ENCODE results near the gene P2RY6. TPM values are rescaled to one million over a fixed set of nuclear protein-coding genes. Genes with fewer than 3 reads are reported as not detected.

The P2RY6 gene
- total RNA-seq, 2 donors from 2014 or later, result 0.31 to 0.37 TPM

DNA sequence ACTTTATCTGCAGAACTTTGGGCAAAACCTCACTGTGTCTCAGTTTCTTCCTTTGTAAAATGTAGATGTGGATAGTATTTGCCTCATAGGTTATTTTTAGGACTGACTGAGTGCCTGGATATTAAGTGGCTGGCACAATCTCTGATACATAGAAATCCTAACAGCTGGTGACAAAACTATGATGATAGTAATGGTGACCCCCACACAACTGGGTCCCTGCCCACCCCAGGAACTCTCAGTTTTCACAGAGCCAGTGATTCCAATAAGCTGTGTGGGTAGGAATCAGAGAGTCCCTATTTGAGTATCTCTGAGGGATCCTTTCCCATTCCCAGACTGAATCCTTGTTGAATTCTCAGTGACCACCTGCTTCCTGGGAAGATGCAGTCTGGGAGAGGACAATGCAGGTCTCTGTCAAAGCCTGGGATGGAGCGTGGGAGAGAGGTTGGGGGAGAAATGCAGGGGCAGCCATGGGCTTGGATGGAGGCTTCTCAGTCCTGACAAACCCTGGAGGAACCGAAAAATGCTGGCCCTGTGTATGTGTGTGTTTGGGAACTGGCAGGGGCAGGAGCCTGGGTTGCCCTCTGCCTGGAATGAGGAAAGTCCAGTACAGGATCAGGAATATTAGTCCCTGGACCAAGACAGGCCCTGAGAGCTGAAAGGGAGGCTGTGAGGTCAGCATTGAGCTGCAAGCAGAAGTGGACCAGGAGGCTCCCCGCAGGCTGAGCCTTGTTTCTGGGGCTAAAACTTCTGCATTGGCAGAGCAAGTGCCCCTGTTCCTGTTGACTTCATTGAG lies 6.1 kb upstream of the P2RY6 start:
- Histone ChIP-seq H3K36me3 (ENCODE audit: control insufficient read depth, insufficient read depth, low read length) (no peaks in the 10 kb centered on the region), H3K4me1 (ENCODE audit: control insufficient read depth, insufficient read depth, low read length) (peaks cover 4% of the 10 kb centered on the region), H3K4me3 (ENCODE audit: low read length) (no peak overlapping the region), H3K9ac (ENCODE audit: extremely low read depth, low read length, poor library complexity, severe bottlenecking) (no peak overlapping the region), H3K27me3 (ENCODE audit: control insufficient read depth, insufficient read depth, low read length, poor library complexity, severe bottlenecking) (peaks cover 32% of the 10 kb centered on the region), H3K9me3 (ENCODE audit: control insufficient read depth, low read length) (no peaks in the 10 kb centered on the region), H3K27ac (ENCODE audit: low read depth, low read length) (no peak overlapping the region)
- DNase-seq, result no peak
- no peak overlapping the region for H3K4me3 Mint-ChIP-seq
- peaks cover 7% of the 10 kb centered on the region for H3K4me1 Mint-ChIP-seq
- TF ChIP-seq, protein P1, sequence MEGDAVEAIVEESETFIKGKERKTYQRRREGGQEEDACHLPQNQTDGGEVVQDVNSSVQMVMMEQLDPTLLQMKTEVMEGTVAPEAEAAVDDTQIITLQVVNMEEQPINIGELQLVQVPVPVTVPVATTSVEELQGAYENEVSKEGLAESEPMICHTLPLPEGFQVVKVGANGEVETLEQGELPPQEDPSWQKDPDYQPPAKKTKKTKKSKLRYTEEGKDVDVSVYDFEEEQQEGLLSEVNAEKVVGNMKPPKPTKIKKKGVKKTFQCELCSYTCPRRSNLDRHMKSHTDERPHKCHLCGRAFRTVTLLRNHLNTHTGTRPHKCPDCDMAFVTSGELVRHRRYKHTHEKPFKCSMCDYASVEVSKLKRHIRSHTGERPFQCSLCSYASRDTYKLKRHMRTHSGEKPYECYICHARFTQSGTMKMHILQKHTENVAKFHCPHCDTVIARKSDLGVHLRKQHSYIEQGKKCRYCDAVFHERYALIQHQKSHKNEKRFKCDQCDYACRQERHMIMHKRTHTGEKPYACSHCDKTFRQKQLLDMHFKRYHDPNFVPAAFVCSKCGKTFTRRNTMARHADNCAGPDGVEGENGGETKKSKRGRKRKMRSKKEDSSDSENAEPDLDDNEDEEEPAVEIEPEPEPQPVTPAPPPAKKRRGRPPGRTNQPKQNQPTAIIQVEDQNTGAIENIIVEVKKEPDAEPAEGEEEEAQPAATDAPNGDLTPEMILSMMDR (conservative IDR thresholded peaks at IDR 0.05), result no peak
- H3K27ac Mint-ChIP-seq, result no peak overlapping the region
- H3K9me3 Mint-ChIP-seq, result no peaks in the 10 kb centered on the region
- WGBS, 2 experiments (ENCODE audit: insufficient coverage in 1 of 2, insufficient read length in 1 of 2), result 86% methylated on average over 3 of the region's 3 CpGs
- no peaks in the 10 kb centered on the region for H3K36me3 Mint-ChIP-seq (ENCODE audit: low read depth)
- peaks cover 48% of the 10 kb centered on the region for H3K27me3 Mint-ChIP-seq (ENCODE audit: insufficient read depth)

- Mint-ChIP-seq H3K27ac (no peak overlapping the region), H3K36me3 (ENCODE audit: low read depth) (no peaks in the 10 kb centered on the region), H3K4me3 (no peak overlapping the region), H3K9me3 (no peaks in the 10 kb centered on the region), H3K4me1 (peaks cover 13% of the 10 kb centered on the region), H3K27me3 (ENCODE audit: insufficient read depth) (peaks cover 48% of the 10 kb centered on the region)
- 85 to 88% methylated on average over 2 to 4 of the region's 4 CpGs for WGBS, 2 experiments (ENCODE audit: insufficient coverage in 1 of 2, insufficient read length in 1 of 2)
- Histone ChIP-seq H3K9ac (ENCODE audit: extremely low read depth, low read length, poor library complexity, severe bottlenecking) (no peak overlapping the region), H3K4me3 (ENCODE audit: low read length) (no peak overlapping the region), H3K27me3 (ENCODE audit: control insufficient read depth, insufficient read depth, low read length, poor library complexity, severe bottlenecking) (peaks cover 32% of the 10 kb centered on the region), H3K27ac (ENCODE audit: low read depth, low read length) (no peak overlapping the region), H3K9me3 (ENCODE audit: control insufficient read depth, low read length) (no peaks in the 10 kb centered on the region), H3K36me3 (ENCODE audit: control insufficient read depth, insufficient read depth, low read length) (no peaks in the 10 kb centered on the region), H3K4me1 (ENCODE audit: control insufficient read depth, insufficient read depth, low read length) (peaks cover 7% of the 10 kb centered on the region)
- DNase-seq, result no peak
- TF ChIP-seq, protein P1 (conservative IDR thresholded peaks at IDR 0.05), result no peak
These were observed 5.5 kb upstream of the P2RY6 start for GRCh38 chr11:73266646-73267020.

- H3K9me3 Mint-ChIP-seq, result no peaks in the 10 kb centered on the region
- peaks cover 48% of the 10 kb centered on the region for H3K27me3 Mint-ChIP-seq (ENCODE audit: insufficient read depth)
- peaks cover 9% of the 10 kb centered on the region for H3K4me1 ChIP-seq (ENCODE audit: control insufficient read depth, insufficient read depth, low read length)
- H3K9ac ChIP-seq (ENCODE audit: extremely low read depth, low read length, poor library complexity, severe bottlenecking), result no peak overlapping the region
- TF ChIP-seq, protein P1 (conservative IDR thresholded peaks at IDR 0.05), result no peak
- no peaks in the 10 kb centered on the region for H3K36me3 ChIP-seq (ENCODE audit: control insufficient read depth, insufficient read depth, low read length)
- no peak overlapping the region for H3K4me3 Mint-ChIP-seq
- H3K27ac ChIP-seq (ENCODE audit: low read depth, low read length), result no peak overlapping the region
- peaks cover 32% of the 10 kb centered on the region for H3K27me3 ChIP-seq (ENCODE audit: control insufficient read depth, insufficient read depth, low read length, poor library complexity, severe bottlenecking)
- peaks cover 19% of the 10 kb centered on the region for H3K4me1 Mint-ChIP-seq
- H3K36me3 Mint-ChIP-seq (ENCODE audit: low read depth), result no peaks in the 10 kb centered on the region
- no peak overlapping the region for H3K27ac Mint-ChIP-seq
- H3K9me3 ChIP-seq (ENCODE audit: control insufficient read depth, low read length), result no peaks in the 10 kb centered on the region
- H3K4me3 ChIP-seq (ENCODE audit: low read length), result no peak overlapping the region
- no peak for DNase-seq
- 62 to 87% methylated on average over 3 of the region's 3 CpGs for WGBS, 2 experiments (ENCODE audit: insufficient coverage in 1 of 2, insufficient read length in 1 of 2)
These were observed 4.9 kb upstream of the P2RY6 start for GRCh38 chr11:73267122-73267846.
